H1 (cell line): ENCODE measurements around the gene GIPC2. TPM values are rescaled to one million over a fixed set of nuclear protein-coding genes. Genes with fewer than 3 reads are reported as not detected.

Experiments used
- JUN ChIP-seq: IDR thresholded peaks from 2 replicates; pipeline ENCODE4 v1.6.1; 2011; ENCODE audit warnings: low read depth, mild to moderate bottlenecking, improper control_type of control experiment, low read length
- SRF ChIP-seq: IDR thresholded peaks from 2 replicates; pipeline ENCODE4 v1.6.1; 2011; ENCODE audit warnings: mild to moderate bottlenecking, low read depth, low read length, moderate library complexity
- polyA plus RNA-seq, 7 experiments: library from polyadenylated mRNA; depleted of rRNA in 3 of 7; stranded (reverse) in 5 of 7; unstranded in 2 of 7; fragments of >200 nt in 5 of 7; fragments of 200-250 nt in 2 of 7; gene quantifications; 1 replicate in 5 of 7; 2 replicates in 1 of 7; 4 replicates in 1 of 7; pipeline versions ENCODE4 v1.2.1 to v1.2.3, GENCODE V29; 2011 to 2013; ENCODE audit warnings: missing spikeins in 2 of 7, mixed read lengths in 2 of 7
- total RNA-seq: library from RNA; stranded (reverse); fragmentation: NEBNext Ultra II Directional; extraction: Animal tissue kit (Norgen Biotek cat#: 25700); gene quantifications from 2 replicates; pipeline ENCODE4 v1.2.1, GENCODE V29; 2021

The GIPC2 gene
- total and polyA plus RNA-seq, 2 of the 8 experiments (the other 6 are each of a cell fraction or from before 2014, with no cell fraction given): 0.29 to 0.69 TPM

GRCh38 chr1:78153092-78153736 is 107.4 kb downstream of the GIPC2 start (continued):
- no peak for TF ChIP-seq JUN
- no peak for TF ChIP-seq SRF
